Measurements from ENCODE around the gene CAND1.

The CAND1 gene

DNA sequence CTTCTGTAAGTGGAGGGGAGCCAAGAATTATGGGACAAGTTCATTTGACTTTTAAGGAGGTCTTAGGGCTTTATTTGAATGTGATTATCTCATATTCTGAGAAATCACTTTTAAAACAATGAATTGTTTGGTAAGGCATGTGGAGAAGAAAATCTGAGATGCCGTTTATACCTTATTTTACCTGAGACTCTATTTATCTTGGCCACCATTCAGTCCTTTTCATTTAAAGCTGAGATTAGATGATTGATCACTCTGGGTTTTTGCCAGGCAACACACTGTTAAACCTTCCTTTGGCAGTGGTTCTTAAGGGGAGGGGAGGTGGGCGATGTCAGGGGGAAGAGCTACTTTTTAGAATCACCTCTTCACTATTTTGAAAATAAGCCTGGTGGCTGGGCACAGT lies 11.4 kb downstream of the CAND1 start:
- DNase-seq (ENCODE audit: low read depth in 2 of 2): no peak

DNA sequence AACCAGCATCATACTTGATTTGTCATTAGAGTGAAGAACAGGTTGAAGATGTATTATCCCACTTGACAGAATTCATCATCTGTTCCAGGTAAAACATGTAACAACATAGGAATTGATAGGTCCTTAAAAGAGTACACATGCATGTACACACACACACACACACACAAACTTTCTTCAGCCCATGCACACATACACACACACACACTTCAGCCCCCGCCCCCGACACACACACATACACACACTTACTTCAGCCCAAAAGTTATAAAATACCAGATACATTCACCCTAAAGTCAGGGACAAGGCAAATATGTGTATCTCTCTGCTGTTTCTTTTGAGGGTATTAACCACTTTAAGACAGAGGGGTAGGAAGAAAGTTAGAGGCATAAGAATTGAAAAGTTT lies 15.4 kb downstream of the CAND1 start:
- DNase-seq (ENCODE audit: low read depth in 2 of 2): no peak

DNA sequence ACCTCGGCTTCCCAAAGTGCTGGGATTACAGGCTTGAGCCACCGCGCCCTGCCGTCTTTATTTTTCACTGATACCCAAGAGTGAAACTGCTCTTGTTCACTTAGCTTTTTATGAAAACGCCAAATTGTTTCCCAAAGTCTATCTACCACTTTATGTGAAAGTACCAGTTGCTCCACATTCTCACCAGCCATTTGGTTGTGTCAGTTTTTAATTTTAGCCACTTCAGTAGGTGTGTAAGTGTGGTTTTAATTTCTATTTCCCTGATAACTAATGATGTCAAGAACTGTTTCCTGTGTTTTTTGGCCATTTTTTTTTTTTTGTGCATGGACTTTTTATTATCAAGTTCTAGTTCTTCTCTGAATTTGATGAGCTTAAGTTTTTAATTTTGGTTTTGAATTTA lies 17.1 kb downstream of the CAND1 start:
- no peak for DNase-seq (ENCODE audit: low read depth in 2 of 2)

- DNase-seq (ENCODE audit: low read depth in 2 of 2): no peak
Observed at GRCh38 chr12:67287311-67287710, 18.2 kb downstream of the CAND1 start.

GRCh38 chr12:67288561-67288960 lies 19.4 kb downstream of the CAND1 start:
- no peak for DNase-seq (ENCODE audit: low read depth in 2 of 2)

GRCh38 chr12:67290378-67290777 lies 21.2 kb downstream of the CAND1 start:
- DNase-seq (ENCODE audit: low read depth in 2 of 2): no peak

GRCh38 chr12:67299526-67299925 lies 30.4 kb downstream of the CAND1 start:
- no peak for DNase-seq (ENCODE audit: low read depth in 2 of 2)

- DNase-seq (ENCODE audit: low read depth in 2 of 2): no peak
Observed at GRCh38 chr12:67299926-67300325, 30.8 kb downstream of the CAND1 start.

DNA sequence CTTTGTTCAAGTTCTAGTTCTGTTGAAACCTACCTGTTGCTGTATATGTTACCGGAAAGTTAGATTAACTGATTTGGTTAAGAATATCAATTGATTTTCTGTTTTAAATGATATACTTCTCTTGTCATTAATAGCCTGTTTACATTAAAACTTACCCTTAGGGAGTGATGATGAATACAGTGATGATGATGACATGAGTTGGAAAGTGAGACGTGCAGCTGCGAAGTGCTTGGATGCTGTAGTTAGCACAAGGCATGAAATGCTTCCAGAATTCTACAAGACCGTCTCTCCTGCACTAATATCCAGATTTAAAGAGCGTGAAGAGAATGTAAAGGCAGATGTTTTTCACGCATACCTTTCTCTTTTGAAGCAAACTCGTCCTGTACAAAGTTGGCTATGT lies 33.0 kb downstream of the CAND1 start:
- no peak for DNase-seq (ENCODE audit: low read depth in 2 of 2)

GRCh38 chr12:67305544-67305943 lies 36.4 kb downstream of the CAND1 start:
- no peak for DNase-seq (ENCODE audit: low read depth in 2 of 2)

- DNase-seq (ENCODE audit: low read depth in 2 of 2): no peak
Observed at GRCh38 chr12:67306712-67307111, 37.6 kb downstream of the CAND1 start.

- DNase-seq (ENCODE audit: low read depth in 2 of 2): no peak
Observed at GRCh38 chr12:67315661-67316060, 46.5 kb downstream of the CAND1 start.

GRCh38 chr12:67318786-67319185 lies 49.6 kb downstream of the CAND1 start:
- no peak for DNase-seq (ENCODE audit: low read depth in 2 of 2)

DNA sequence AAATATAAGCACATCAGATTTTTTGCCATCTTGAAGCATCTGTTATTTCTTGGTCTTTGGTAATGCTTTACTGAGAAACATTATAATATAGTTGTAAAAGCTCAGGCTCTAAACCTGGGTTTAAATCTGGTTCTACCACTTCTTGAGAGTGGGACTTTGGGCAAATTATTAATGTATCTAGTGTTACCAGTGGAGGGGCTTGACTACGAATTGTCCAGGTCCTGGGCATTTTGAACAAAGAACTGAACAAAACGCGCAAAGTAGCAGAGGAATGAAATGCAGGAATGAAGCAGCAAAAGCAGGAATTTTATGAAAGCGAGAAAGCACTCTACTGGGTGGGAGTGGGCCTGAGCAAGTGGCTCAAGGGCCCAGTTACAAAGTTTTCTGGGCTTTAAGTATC lies 50.8 kb downstream of the CAND1 start:
- DNase-seq (ENCODE audit: low read depth in 2 of 2): no peak

GRCh38 chr12:67320614-67321295 lies 51.6 kb downstream of the CAND1 start:
- DNase-seq (ENCODE audit: low read depth in 2 of 2): no peak

DNA sequence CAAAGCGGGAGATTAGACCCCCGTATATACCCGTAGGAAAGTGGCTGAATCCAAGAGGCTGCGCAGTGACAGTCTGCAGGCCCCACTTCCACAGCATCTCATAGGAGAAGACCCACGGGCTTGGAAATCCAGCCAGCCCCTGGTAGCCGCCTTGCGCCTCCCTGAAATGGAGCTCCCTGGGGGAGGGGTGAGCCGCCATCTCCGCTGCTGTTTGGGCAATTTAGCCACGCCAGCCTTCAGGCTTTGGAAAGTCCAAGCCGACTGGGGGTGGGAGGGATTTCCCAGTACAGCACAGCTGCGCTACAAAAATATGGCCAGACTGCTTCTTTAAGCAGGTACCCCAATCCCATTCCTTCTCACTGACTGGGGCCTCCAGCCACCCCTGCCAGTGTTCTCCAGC lies 53.4 kb downstream of the CAND1 start:
- DNase-seq (ENCODE audit: low read depth in 2 of 2): no peak

DNA sequence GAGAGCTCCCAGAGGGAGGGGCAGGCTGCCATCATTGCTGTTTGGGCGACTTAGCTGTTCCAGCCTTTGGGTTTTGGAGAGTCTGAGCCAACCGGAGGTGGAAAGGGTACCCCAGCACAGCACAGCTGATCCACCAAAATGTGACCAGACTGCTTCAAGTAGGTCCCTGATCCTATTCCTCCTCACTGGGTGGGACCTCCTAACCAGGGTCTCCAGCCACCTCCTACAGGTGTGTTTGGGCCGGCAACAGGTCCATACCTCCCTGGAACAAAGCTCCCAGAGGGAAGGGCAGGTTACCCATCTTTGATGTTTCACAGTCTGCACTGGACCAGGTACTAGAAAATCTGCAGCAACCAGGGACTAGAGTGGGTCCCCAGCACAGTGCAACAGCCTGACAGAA lies 53.8 kb downstream of the CAND1 start:
- DNase-seq (ENCODE audit: low read depth in 2 of 2): no peak

DNA sequence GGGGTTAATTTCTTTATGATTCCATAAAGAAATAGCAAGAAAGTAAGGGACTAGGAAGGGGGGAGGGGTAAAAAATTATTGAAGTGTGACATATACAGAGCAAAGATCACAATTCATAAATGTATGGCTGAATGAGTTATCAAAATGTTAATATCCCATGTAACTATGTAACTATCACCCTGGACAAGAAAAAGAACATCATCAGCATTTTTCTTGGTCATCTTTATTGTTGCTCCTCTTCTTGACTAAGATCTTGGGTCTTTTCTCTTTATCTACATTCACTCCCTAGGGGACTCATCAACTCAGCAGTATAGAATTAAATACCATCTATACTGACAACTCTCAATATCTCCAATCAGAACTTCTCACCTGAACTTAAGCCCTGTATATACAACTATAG lies 57.5 kb downstream of the CAND1 start:
- no peak for DNase-seq (ENCODE audit: low read depth in 2 of 2)

GRCh38 chr12:67327466-67327865 lies 58.3 kb downstream of the CAND1 start:
- no peak for DNase-seq (ENCODE audit: low read depth in 2 of 2)

DNA sequence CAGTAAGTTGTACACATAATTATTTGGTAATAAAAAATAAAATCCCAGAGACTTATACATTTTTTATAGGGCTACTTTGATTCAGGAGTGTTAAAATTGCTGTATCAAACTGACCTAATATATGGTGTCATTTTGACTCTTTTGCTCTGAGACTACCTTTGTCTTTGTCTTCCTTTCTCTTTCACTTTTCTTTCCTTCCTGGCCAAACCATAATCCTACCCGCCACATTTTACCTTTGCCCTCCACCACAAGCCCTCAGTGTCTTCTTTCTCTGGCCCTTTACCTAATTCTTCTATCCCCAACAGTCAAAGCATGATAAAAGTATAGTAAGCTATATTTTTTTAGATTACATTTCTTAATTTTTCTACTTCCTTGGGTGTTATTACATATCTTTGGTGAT lies 62.0 kb downstream of the CAND1 start:
- no peak for DNase-seq (ENCODE audit: low read depth in 2 of 2)

DNA sequence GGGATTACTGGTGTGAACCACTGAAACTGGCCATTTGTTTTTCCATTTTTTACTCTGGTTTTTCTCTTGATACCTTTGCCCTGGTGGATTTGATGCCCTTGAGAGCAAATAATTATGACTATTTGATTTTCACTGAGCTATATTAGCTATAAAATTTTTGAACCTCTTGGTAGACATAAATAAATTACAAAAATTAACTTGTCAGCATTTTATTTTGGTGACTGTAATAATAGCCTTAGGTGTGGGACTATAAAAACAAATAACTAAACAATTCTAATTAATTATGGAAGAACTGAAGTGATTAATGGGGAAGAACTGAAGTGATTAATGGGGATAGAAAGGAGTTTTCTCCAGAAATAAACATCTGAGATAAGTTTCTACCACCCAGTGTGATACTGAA lies 62.7 kb downstream of the CAND1 start:
- no peak for DNase-seq (ENCODE audit: low read depth in 2 of 2)

- DNase-seq (ENCODE audit: low read depth in 2 of 2): no peak
Observed at GRCh38 chr12:67333649-67334048, 64.5 kb downstream of the CAND1 start.

DNA sequence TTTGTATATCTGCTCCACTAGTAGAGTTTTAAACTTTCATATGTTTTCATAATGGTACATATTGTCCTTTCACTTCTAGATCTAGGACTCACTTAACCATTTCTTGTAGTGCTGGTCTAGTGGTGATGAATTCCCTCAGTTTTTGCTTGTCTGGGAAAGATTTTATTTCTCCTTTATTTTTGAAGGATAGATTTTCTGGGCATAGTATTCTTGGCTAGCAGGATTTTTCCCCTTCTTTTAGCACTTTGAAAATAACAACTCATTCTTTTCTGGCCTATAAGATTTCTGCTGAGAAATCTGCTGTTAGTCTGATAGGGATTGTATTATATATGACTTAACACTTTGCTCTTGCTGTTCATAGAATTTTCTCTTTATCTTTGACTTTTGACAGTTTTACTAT lies 69.3 kb downstream of the CAND1 start:
- DNase-seq (ENCODE audit: low read depth in 2 of 2): no peak

DNA sequence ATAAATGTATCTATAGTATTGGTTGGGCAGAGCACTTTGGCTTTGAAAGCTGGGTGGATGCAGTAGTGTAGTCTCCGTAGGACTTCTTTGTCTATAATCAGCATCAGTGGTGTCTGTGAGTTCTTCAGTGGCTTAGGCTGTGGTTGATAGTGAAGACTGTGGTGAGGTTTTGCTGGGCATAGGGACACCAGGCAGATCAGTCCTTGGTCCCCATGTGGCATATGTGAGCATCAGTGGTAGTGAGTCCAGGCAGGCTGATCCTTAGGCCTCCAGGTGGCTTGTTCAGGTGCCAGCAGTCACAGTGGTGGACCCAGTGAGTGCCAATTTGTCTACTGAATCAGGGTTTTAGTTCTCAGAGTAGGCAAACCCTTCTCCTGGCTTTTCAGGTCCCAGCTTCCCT lies 70.4 kb downstream of the CAND1 start:
- no peak for DNase-seq (ENCODE audit: low read depth in 2 of 2)

All from stimulated activated CD4-positive, alpha-beta T cell treated with anti-CD3 and anti-CD28 coated beads, Interleukin-4, amount 100 ng/mL, for 48 hours (primary cell).